Measurements from ENCODE around the gene ANKRD65. TPM values are rescaled to one million over a fixed set of nuclear protein-coding genes. Genes with fewer than 3 reads are reported as not detected.
"Not testable (repeated sequence)": the region's sequence is repeated elsewhere in the genome, so short reads cannot be mapped to it uniquely, and the experiment has no call there.

The ANKRD65 gene
- total RNA-seq, 1 experiment from 2014 or later = not detected

DNA sequence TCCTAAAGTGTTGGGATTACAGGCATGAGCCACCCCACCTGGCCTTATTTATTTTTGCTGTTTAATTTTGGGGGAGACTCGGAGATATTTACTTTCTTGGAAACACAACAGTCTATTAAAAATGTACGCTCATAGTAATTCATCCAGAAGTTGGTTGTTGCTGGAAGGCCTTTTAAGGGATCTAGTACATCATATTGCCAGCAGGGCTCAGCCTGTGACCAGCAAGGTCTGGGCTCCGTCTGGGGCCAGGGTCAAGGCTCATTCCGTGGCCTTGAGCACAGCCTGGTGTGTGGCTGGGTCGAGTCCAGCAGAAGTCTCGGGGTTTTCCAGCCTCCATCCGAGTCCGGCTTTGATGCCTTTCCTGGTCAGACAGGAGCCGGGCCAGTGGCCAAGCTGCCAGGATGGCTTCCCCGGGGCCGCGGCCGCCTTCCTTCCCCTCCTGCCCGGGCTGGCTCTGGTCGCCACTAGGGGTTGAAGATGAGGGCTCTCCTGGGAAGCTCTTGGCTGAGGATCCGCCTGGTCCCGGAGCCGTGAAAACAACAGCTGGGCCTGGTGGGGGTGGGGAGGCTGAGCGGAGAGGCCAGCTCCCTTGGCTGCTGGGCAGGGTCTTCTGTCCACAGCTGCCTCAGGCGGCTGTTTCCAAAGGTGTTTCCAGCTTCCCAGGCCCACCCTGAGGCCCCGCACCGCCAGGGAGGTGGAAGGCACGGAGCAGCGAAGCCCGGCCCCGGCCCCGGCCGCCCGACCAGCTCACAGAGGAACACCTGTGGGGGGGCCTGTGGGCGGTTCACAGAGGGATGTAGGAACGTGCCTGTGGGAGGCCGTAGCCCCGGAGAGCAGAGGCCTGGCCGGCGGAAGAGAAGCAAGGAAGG lies 9.3 kb upstream of the ANKRD65 start:
- intact Hi-C loops (cut with micrococcal nuclease) = no loop called here
- Histone ChIP-seq H3K9ac (ENCODE audit: low read length) (no peak overlapping the region), H3K36me3 (ENCODE audit: control insufficient read depth in 1 of 2, insufficient read depth in 2 of 2, low read length in 2 of 2) (no peaks in the 10 kb centered on the region), H3K27me3 (ENCODE audit: insufficient read depth, low read length) (no peaks in the 10 kb centered on the region), H3K27ac (ENCODE audit: low read depth, low read length) (peak overlapping the region; percentile 19; the same call in 1 of the 2 replicates), H3K4me1 (ENCODE audit: control insufficient read depth in 1 of 2, insufficient read depth in 2 of 2, low read length in 2 of 2) (peaks cover 49 to 69% of the 10 kb centered on the region in 2 experiments), H3K4me3 (replicated peaks in 1 of 2; ENCODE audit: low read depth in 1 of 2, low read length in 2 of 2) (no peak overlapping the region), H2AFZ (ENCODE audit: low read depth, low read length, poor library complexity, severe bottlenecking) (no peak overlapping the region), H3K79me2 (ENCODE audit: insufficient read depth, low read length) (peaks cover 9% of the 10 kb centered on the region; the same call in 1 of the 2 replicates), H3K9me2 (ENCODE audit: insufficient read depth) (no peaks in the 10 kb centered on the region), H3K9me3 (ENCODE audit: control insufficient read depth in 1 of 2, insufficient read depth in 1 of 2, low read depth in 1 of 2, low read length in 2 of 2) (no peaks in the 10 kb centered on the region), H4K20me1 (ENCODE audit: insufficient read depth) (no peaks in the 10 kb centered on the region), H3K4me2 (ENCODE audit: low read length) (no peak overlapping the region)
- POLR2A ChIA-PET = no interaction called here
- TF ChIP-seq EZH2 (IDR thresholded peaks at IDR 0.05) (no peak), FOSL1 (IDR thresholded peaks at IDR 0.05; ENCODE audit: low read depth) (no peak), SP1 (IDR thresholded peaks at IDR 0.05; ENCODE audit: low read depth) (no peak)
- TF ChIP-seq, protein P1, sequence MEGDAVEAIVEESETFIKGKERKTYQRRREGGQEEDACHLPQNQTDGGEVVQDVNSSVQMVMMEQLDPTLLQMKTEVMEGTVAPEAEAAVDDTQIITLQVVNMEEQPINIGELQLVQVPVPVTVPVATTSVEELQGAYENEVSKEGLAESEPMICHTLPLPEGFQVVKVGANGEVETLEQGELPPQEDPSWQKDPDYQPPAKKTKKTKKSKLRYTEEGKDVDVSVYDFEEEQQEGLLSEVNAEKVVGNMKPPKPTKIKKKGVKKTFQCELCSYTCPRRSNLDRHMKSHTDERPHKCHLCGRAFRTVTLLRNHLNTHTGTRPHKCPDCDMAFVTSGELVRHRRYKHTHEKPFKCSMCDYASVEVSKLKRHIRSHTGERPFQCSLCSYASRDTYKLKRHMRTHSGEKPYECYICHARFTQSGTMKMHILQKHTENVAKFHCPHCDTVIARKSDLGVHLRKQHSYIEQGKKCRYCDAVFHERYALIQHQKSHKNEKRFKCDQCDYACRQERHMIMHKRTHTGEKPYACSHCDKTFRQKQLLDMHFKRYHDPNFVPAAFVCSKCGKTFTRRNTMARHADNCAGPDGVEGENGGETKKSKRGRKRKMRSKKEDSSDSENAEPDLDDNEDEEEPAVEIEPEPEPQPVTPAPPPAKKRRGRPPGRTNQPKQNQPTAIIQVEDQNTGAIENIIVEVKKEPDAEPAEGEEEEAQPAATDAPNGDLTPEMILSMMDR (IDR thresholded peaks at IDR 0.05 in 2 of 3, conservative IDR thresholded peaks at IDR 0.05 in 1 of 3; ENCODE audit: borderline replicate concordance in 1 of 3, insufficient read depth in 1 of 3, low read depth in 2 of 3, low read length in 2 of 3) = peak in 1 of 3 experiments; percentile 13; a peak in 1 of 6 replicates
- no TSS peak for BruUV-seq (replicated peaks)
- ATAC-seq (no peak), DNase-seq (ENCODE audit: low read depth, low spot score) (no peak)
- RAD21 ChIA-PET (ENCODE audit: low non-redundant PET in 1 of 2, low total read pairs in 2 of 2, uncharacterized antibody in 2 of 2, unreplicated experiment in 2 of 2) = no interaction called here
- CTCF ChIA-PET = interaction anchor here (1.8 kb wide), 1 partner anchor 11 kb away, joined by 7 read pairs; no protein-coding TSS in a partner anchor

GRCh38 chr1:1429671-1430073 lies 8.6 kb upstream of the ANKRD65 start:
- no peak overlapping the region for H3K27ac ChIP-seq (ENCODE audit: low read depth, low read length)

DNA sequence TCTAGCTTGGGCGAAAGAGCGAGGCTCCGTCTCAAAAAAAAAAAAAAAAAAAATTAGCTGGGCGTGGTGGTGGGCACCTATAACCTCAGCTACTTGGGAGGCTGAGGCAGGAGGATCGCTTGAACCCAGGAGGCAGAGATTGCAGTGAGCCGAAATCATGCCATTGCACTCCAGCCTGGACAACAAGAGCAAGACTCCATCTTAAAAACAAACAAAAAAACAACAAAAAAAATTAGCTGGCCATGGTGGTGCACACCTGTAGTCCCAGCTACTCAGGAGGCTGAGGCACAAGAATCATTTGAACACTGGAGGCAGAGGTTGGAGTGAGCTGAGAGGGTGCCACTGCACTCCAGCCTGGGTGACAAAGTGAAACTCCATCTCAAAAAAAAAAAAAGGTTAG lies 7.9 kb upstream of the ANKRD65 start:
- H4K20me1 ChIP-seq (ENCODE audit: insufficient read depth); H3K9me3 ChIP-seq (ENCODE audit: control insufficient read depth in 1 of 2, insufficient read depth in 1 of 2, low read depth in 1 of 2, low read length in 2 of 2); ATAC-seq; POLR2A ChIA-PET; RAD21 ChIA-PET (ENCODE audit: low non-redundant PET in 1 of 2, low total read pairs in 2 of 2, uncharacterized antibody in 2 of 2, unreplicated experiment in 2 of 2); H3K9me2 ChIP-seq (ENCODE audit: insufficient read depth); H3K27ac ChIP-seq (ENCODE audit: low read depth, low read length); intact Hi-C loops (cut with micrococcal nuclease); H3K36me3 ChIP-seq (ENCODE audit: control insufficient read depth in 1 of 2, insufficient read depth in 2 of 2, low read length in 2 of 2); H2AFZ ChIP-seq (ENCODE audit: low read depth, low read length, poor library complexity, severe bottlenecking); DNase-seq (ENCODE audit: low read depth, low spot score); H3K79me2 ChIP-seq (ENCODE audit: insufficient read depth, low read length); H3K4me3 ChIP-seq (replicated peaks in 1 of 2; ENCODE audit: low read depth in 1 of 2, low read length in 2 of 2); H3K27me3 ChIP-seq (ENCODE audit: insufficient read depth, low read length); BruUV-seq (replicated peaks); H3K9ac ChIP-seq (ENCODE audit: low read length); H3K4me2 ChIP-seq (ENCODE audit: low read length): not testable (repeated sequence)
- CTCF ChIA-PET = interaction anchor here (1.8 kb wide), 1 partner anchor 12 kb away, joined by 7 read pairs; no protein-coding TSS in a partner anchor
- H3K4me1 ChIP-seq (ENCODE audit: control insufficient read depth in 1 of 2, insufficient read depth in 2 of 2, low read length in 2 of 2) = peaks cover 38 to 58% of the 10 kb centered on the region in 2 experiments

More at GRCh38 chr1:1429671-1430073, 8.6 kb upstream of the ANKRD65 start:
- no peak overlapping the region for H2AFZ ChIP-seq (ENCODE audit: low read depth, low read length, poor library complexity, severe bottlenecking)
- H3K4me2 ChIP-seq (ENCODE audit: low read length) = no peak overlapping the region
- POLR2A ChIA-PET = no interaction called here
- no peak overlapping the region for H3K4me3 ChIP-seq (replicated peaks in 1 of 2; ENCODE audit: low read depth in 1 of 2, low read length in 2 of 2)
- no peaks in the 10 kb centered on the region for H3K9me2 ChIP-seq (ENCODE audit: insufficient read depth)
- H3K36me3 ChIP-seq (ENCODE audit: control insufficient read depth in 1 of 2, insufficient read depth in 2 of 2, low read length in 2 of 2) = no peaks in the 10 kb centered on the region
- no peak overlapping the region for H3K9ac ChIP-seq (ENCODE audit: low read length)
- ATAC-seq = no peak
- H3K4me1 ChIP-seq (ENCODE audit: control insufficient read depth in 1 of 2, insufficient read depth in 2 of 2, low read length in 2 of 2) = peaks cover 44 to 63% of the 10 kb centered on the region in 2 experiments
- no TSS peak for BruUV-seq (replicated peaks)
- no peaks in the 10 kb centered on the region for H4K20me1 ChIP-seq (ENCODE audit: insufficient read depth)
- RAD21 ChIA-PET (ENCODE audit: low non-redundant PET in 1 of 2, low total read pairs in 2 of 2, uncharacterized antibody in 2 of 2, unreplicated experiment in 2 of 2) = no interaction called here
- TF ChIP-seq POLR2AphosphoS5 (IDR thresholded peaks at IDR 0.05; ENCODE audit: low read depth, low read length) = 0 out of 2 replicates have a peak, but pooled peaks have one; percentile 14
- no peak for TF ChIP-seq ZNF274 (IDR thresholded peaks at IDR 0.05; ENCODE audit: low read depth, low read length)
- no peak for TF ChIP-seq POLR2A (IDR thresholded peaks at IDR 0.05; ENCODE audit: borderline replicate concordance, extremely low read depth, insufficient read depth, insufficient read length)
- TF ChIP-seq, protein P2, sequence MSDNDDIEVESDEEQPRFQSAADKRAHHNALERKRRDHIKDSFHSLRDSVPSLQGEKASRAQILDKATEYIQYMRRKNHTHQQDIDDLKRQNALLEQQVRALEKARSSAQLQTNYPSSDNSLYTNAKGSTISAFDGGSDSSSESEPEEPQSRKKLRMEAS (IDR thresholded peaks at IDR 0.05) = no peak
- TF ChIP-seq EZH2phosphoT487 (IDR thresholded peaks at IDR 0.05; ENCODE audit: borderline replicate concordance) = no peak
- no peaks in the 10 kb centered on the region for H3K27me3 ChIP-seq (ENCODE audit: insufficient read depth, low read length)
- no peak for DNase-seq (ENCODE audit: low read depth, low spot score)
- H3K79me2 ChIP-seq (ENCODE audit: insufficient read depth, low read length) = peaks cover 2% of the 10 kb centered on the region; the same call in 1 of the 2 replicates
- H3K9me3 ChIP-seq (ENCODE audit: control insufficient read depth in 1 of 2, insufficient read depth in 1 of 2, low read depth in 1 of 2, low read length in 2 of 2) = no peaks in the 10 kb centered on the region
- CTCF ChIA-PET = interaction anchor here (1.8 kb wide), 1 partner anchor 12 kb away, joined by 7 read pairs; no protein-coding TSS in a partner anchor
- intact Hi-C loops (cut with micrococcal nuclease) = no loop called here
